GM19023 (cell line): ENCODE measurements around the gene SNTB2.
"Not testable (repeated sequence)": the region's sequence is repeated elsewhere in the genome, so short reads cannot be mapped to it uniquely, and the experiment has no call there.

ENCODE experiments used
- ATAC-seq: cut with Tn5 transposase; IDR thresholded peaks from one replicate; pipeline ENCODE4 v1.9.1; 2021; ENCODE audit warnings: mild to moderate bottlenecking, moderate library complexity; ENCODE audit not compliant: unreplicated experiment

The SNTB2 gene

GRCh38 chr16:69186642-69187445 is at the start of gene SNTB2:
Gene SNTB2, plus strand, starts transcription at chr16:69187164. Its CDS starts 3 bp downstream, at chr16:69187167.
- ATAC-seq = peak; percentile 84

GRCh38 chr16:69138608-69139007 is 48.4 kb upstream of the SNTB2 start:
- ATAC-seq = no peak

- not testable (repeated sequence) for ATAC-seq
These were observed 47.5 kb upstream of the SNTB2 start for GRCh38 chr16:69139464-69139863.

GRCh38 chr16:69141014-69141413 is 46.0 kb upstream of the SNTB2 start:
- ATAC-seq = no peak

DNA sequence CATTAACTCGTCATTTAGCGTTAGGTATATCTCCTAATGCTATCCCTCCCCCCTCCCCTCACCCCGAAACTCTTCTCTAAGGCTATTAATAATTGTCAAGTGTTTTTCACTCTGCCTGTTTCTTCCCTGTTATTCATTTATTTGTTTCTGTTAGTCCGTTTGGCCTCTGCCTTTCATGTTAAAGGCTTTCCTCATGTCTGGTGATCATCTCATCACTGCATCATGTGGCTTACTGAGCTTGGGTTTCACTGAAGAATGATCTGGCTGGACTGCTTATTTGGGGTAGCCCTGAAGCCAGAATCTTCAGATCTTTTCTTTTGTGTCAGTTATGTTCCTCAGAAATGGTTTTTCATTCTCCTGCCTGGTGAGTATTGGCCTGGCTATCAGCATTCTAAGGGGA is 45.0 kb upstream of the SNTB2 start:
- ATAC-seq = no peak

- ATAC-seq = no peak
These were observed 43.8 kb upstream of the SNTB2 start for GRCh38 chr16:69143116-69143515.

- no peak for ATAC-seq
These were observed 41.3 kb upstream of the SNTB2 start for GRCh38 chr16:69145658-69146057.

DNA sequence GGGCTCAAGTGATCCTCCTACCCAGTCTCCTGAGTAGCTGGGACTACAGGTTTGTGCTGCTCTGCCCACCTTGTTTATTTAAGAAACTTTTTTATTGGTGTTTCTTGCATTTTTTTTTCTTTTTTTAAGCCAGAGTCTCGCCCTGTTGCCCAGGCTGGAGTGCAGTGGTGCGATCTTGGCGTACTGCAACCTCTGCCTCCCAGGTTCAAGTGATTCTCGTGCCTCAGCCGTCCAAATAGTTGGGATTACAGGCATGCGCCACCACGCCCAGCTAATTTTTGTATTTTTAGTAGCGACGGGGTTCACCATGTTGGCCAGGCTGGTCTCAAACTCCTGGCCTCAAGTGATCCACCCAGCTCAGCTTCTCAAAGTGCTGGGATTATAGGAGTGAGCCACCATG is 37.3 kb upstream of the SNTB2 start:
- not testable (repeated sequence) for ATAC-seq

DNA sequence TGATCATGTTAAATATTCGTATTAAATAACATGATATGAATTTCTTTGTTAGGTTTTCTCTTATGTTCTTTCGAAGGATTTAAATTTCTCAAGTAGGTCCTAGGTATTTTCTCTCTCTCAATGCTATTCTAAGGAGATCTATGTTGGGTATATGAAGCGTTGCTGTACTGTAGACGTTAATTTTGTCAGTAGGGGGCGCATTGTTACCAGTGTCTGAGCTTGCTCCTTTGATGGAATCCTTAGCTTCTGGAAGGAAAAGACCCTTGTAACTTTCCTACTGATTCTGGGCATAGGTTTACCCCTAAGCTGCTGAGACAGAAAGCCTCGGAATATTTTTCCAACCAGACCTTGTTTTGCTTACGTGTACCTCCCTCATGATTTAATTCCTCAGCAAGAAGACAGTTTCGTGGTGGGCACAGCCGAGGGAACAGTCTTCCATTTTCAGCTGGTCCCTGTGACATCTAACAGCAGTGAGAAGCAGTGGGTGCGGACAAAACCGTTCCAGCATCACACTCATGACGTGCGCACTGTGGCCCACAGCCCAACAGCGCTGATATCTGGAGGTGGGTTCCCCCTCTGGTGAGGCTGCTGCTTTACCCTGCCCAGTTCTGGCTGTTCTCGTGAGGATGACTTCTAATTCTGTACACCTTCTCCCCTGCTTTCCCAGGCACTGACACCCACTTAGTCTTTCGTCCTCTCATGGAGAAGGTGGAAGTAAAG is 36.7 kb upstream of the SNTB2 start:
- no peak for ATAC-seq

DNA sequence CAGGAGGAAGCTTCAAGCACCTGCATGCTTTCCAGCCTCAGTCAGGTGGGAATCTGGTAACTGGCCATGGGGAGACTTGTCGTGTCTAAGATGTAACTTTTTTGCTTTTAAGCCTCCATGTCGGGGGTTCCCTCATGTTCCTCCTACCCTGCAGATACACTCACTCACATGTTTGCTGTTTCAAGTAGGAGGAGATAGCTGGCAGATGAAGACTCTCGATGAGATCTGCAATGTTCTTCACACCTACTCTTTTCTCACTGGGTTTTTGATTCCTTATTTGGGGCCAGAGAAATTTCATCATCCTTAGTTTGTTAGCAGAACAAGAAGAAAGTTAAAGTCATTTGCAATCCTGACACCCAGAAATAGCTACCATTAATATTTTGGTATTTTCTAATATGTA is 29.8 kb upstream of the SNTB2 start:
- no peak for ATAC-seq

DNA sequence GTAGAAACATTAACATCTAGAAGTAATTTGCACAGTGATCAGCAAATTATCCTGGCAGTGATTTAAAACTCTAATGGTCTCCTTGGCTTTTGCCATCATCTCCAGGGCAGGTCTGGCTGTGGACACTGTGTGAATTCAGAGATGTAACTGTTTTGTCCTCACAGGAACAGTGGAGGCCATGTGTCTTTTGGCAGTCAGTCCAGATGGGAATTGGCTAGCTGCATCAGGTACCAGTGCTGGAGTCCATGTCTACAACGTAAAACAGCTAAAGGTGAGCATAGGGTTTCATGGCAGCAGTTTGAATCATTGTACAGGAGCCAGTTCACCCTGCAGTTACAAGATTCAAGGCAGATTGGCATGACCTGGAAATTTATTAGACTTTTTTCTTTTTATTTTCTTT is 26.8 kb upstream of the SNTB2 start:
- ATAC-seq = no peak

GRCh38 chr16:69165584-69165983 is 21.4 kb upstream of the SNTB2 start:
- ATAC-seq = no peak

DNA sequence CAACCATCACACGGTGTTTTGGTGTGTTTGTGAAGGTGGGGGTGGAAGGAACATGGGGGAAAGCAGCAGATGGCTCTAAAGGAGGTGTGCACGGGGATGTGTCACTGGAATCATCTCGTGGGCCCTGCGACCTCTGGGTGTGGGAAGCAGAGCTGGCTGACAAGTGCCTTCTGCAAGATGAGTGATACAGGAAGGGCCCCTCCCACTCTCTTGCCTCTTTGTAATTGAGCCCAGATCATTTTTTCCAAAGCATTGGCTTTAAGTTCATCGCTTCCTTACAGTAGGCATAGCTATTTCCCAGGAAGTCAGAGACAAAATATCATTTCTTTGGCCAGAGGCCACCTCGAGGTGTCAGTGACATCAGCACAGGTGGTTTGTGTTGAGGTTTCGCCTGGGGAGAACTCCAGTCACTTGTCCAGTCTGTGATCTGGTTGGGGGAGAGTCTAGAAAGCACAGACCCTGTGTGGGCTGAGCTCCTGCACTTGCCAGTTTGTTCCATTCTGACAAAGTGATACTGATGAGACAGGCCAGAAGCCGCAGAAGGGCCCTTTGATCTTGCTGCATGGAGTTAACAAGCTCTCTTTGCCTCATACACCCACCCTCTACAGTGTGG is 20.6 kb upstream of the SNTB2 start:
- ATAC-seq = no peak

GRCh38 chr16:69166946-69167930 is 19.7 kb upstream of the SNTB2 start:
- ATAC-seq = no peak

- no peak for ATAC-seq
These were observed 17.9 kb upstream of the SNTB2 start for GRCh38 chr16:69169051-69169450.

GRCh38 chr16:69169607-69170352 is 17.2 kb upstream of the SNTB2 start:
- no peak for ATAC-seq

GRCh38 chr16:69171325-69172084 is 15.5 kb upstream of the SNTB2 start:
- ATAC-seq = no peak

- ATAC-seq = no peak
These were observed 10.7 kb upstream of the SNTB2 start for GRCh38 chr16:69176033-69176800.
